HL-60/S4 (cell line): ENCODE results near the gene MARCHF10.

Experiments
- in situ Hi-C: fragments of 300-500 bp; cut with MboI; formaldehyde crosslinking; loops from 2 replicates; pipeline ENCODE4 v1.14.3; 2022; ENCODE audit warnings: low sequenced_read_pairs

The MARCHF10 gene

DNA sequence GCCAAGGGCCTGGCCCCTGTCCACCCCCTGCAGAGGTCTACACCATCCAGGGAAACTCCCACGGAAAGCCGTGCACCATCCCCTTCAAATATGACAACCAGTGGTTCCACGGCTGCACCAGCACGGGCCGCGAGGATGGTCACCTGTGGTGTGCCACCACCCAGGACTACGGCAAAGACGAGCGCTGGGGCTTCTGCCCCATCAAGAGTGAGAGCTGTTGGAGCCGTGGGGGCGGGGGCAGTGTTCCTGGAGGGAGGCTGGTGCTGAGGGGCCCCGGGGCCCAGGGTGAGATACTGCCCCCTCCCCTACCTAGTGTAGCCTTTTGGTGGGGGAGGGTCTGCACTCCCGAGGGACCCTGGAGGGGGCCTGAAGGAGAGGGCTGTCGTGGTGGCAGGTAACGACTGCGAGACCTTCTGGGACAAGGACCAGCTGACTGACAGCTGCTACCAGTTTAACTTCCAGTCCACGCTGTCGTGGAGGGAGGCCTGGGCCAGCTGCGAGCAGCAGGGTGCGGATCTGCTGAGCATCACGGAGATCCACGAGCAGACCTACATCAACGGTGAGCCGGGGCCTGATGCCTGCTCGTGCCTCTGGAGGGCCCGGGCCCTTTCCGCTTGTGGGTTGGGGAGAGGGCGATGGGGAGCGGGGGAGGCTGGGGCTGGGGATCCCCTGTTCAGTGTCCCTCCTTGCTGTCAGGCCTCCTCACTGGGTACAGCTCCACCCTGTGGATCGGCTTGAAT is 141.9 kb downstream of the MARCHF10 start:
- in situ Hi-C loops: no loop called here

DNA sequence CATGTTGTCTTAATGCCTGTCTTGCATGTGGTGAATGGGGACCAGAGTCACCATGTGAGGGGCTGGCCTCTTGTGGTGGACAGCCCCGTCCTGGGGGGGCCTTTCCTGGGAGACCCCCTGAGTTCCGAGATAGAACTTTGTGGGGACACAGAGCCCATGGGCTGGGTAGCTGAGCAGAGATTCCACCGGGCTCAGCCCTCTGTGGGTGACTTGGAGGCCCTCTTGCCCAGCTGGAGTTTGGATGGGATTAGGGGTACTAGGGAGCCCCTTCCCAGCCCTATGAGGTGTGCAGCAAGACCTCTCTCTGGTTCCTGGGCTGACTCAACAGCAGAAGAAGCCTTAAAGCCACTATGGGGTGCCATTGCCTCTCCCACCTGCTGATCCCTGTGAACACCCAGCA is 142.5 kb downstream of the MARCHF10 start:
- in situ Hi-C loops: no loop called here

DNA sequence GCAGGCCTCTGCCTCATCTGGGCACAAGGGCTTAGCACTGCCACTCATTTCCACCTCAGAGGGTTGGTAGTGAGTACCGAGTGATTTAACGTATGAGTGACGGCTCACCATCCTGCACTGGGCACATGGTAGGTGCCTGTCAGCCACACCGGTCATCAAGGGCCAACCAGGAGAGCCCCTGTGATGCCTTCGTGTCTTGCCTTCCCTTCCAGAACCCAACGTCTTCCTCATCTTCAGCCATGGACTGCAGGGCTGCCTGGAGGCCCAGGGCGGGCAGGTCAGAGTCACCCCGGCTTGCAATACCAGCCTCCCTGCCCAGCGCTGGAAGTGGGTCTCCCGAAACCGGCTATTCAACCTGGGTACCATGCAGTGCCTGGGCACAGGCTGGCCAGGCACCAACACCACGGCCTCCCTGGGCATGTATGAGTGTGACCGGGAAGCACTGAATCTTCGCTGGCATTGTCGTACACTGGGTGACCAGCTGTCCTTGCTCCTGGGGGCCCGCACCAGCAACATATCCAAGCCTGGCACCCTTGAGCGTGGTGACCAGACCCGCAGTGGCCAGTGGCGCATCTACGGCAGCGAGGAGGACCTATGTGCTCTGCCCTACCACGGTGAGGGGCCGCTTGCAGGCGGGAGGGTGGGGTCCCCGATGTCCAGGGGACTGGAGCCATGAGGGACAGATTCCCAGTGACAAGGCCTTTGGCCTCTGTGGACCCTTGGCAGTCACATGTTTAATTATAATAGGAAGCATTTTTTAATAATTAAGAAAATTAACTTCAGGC is 143.6 kb downstream of the MARCHF10 start:
- in situ Hi-C loops: no loop called here

DNA sequence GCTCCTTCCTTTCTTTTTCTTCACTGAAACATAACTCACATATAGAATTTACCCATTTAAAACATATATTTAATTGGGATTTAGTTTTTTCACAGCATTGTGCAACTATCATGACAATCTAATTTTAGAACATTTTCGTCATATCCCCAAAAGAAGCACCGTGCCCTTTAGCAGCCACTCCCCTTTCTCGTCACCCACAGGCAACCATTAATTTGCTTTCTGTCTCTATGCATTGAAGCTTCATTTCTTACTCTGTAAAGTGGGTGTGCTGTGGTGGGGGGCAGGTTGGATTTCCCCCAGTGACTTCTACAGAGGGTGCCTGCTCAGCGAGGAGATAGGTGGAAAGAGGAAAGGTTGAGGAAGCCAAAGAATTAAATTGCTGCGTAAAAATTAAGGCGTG is 144.8 kb downstream of the MARCHF10 start:
- in situ Hi-C loops: no loop called here

DNA sequence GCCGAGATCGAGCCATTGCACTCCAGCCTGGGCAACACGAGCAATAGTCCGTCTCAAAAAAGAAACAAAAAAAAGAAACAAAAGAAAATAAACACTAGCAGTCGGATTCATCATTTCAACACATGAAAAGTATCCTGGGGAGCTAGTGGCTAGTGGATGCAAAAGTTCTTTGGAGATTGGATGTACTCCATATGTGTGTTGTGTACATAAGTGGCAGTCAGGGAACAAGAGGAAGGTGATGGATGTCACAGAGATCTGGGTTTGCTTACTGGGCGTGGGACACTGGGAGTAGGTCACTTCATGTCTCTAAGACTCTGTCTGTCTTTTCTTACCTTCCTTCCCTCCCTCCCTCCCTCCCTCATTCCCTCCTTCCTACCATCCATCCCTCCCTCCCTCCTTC is 145.3 kb downstream of the MARCHF10 start:
- in situ Hi-C loops: no loop called here

DNA sequence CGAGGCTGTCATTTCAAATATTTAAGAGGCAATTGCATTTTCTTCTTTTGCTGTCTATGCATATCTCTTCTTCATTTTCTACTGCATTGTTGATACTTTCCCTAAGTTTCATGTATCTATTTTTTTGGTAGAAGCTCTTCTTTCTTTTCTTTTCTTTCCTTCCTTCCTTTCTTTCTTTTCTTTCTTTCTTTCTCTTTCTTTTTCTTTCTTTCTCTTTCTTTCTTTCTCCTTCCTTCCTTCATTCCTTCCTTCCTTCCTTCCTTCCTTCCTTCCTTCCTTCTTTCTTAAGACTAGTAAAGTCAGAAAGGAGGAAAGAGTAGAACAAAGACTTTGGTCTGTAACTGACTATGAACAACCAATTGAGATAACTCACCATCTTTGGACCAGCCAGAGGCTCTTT is 146.8 kb downstream of the MARCHF10 start:
- in situ Hi-C loops: no loop called here

DNA sequence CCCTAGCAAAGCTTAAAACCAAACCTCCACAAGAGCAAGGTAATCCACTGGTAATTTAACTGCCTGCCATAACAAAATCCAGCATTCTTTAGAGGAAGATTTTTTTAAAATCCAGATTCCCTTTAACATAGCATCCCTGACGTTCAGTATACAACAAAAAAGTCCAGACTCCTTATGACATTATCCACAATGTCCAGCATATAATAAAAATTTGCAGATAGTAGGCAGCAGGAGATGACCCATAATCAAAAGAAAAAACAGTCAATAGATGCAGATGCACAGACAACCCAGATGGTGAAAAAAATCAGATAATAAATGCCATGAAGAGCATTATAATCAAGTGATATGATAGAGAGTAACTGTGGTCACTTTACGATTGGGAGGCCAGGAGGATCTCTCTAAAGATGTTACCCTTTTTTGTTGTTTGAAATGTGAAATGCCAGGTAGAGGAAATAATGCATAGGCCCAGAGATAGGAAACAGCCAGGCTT is 147.4 kb downstream of the MARCHF10 start:
- in situ Hi-C loops: no loop called here

DNA sequence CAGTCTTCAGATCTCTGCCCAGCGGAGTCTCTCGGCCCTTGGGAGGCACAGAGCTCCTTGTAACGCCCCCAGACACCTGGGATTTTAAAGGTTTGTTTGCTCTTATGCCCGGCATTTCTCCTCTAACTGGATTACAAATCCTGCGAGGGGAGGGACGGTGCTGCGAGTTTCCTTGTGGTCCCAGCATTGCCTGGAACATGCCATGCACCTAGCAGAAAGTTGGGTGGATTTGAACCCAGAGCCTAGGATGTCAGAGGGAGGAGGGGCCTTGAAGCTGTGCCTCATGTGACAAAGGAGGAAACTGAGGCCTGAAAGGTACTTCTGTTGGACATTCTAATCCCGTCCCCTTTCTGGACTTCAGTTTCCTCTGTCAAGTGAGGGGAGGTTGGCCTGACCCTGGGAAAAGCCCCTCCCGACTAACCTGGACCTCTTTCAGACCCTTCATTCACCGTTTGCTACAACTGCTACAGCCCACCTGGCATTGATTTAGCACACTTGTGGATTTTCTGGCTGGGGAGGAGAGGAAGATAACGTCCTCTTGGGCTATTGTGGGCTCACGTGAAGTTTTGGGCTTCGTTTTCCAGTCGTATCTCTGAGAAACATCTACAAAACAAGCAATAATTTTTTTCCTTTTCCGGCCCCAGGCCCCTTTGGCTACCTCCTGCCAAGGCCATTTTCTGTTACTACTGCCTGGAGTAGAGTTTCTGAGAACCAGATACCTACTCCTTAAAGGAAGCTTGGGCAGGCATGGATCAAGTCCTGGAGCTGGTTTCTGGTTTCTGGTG is 149.8 kb downstream of the MARCHF10 start:
- in situ Hi-C loops: no loop called here

DNA sequence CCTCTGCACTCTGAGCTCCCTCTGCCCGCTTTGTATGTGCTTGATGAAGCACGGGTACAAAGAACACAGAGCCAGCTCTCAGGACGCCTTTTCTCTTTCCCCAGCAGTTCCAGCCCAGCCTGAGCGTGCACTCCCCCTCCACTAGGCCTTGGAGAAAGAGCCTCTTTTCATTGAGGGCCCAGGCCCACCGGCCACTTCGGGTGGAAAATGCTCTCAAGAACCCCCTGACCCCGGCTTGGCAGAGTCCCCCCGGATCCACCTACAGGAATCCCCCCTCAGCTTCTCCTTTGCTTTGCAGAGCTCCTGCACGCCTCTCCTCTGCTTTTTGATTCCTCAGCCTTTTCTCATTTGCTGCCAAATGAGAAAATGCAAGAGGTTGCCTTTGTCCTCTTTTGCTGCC is 150.4 kb downstream of the MARCHF10 start:
- in situ Hi-C loops: no loop called here

DNA sequence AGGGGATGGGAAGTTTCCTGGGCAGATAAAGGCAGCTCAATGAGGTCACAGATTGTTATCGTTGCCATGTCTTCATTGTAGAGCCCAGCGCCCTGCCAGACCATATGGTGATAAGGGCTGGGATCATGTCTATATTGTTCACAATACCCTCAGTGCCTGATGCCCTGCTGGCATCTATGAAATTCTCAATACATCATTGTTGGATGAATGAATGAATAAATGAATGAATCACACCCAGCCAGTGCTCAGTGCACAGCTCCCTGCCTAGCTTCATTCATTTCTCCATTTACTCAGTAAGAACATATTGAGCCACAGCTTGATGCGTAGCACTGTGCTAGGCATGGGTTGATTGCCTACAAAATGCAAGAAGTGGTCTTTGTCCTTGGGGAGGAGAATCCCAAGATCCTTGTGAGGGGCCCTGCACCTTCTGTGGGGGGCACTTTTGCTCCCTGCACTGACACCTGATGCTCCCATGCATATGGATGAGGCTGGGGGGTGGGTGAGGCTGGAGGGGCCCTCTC is 150.9 kb downstream of the MARCHF10 start:
- in situ Hi-C loops: no loop called here

DNA sequence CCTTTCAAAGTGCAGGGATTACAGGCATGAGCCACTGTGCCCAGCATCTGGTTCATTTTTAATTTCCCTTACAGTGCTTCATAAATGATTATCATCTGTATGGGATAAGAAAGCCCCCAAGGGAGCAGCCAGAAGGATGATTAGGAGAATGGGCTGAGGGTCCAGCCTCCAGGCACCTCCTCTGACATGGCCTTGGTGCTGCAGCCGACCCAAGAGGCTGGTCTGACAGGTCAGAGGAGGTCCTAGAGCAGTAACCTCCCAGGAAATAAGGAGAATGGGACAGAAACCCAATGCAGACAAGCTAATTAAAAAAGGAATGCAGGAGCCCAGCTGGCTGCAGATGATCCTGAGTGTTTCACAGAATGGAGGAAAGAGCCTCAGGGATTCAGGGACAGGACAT is 151.7 kb downstream of the MARCHF10 start:
- in situ Hi-C loops: no loop called here

DNA sequence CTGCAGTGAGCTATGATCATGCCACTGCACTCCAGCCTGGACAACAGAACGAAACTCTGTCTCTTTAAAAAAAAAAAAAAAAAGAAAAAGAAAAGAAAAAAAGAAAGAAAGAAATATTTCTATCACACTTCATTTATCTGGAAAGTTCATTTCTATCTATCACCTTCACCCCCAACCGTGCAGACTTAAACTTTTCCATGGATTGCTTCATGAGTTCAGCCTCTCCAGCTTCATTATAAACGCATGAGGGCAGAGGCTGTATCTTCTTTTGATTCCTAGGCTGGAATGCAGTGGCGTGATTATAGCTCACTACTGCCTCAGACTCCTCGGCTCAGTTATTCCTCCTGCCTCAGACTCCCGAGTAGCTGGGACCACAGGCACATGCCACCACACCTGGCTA is 152.5 kb downstream of the MARCHF10 start:
- in situ Hi-C loops: no loop called here

DNA sequence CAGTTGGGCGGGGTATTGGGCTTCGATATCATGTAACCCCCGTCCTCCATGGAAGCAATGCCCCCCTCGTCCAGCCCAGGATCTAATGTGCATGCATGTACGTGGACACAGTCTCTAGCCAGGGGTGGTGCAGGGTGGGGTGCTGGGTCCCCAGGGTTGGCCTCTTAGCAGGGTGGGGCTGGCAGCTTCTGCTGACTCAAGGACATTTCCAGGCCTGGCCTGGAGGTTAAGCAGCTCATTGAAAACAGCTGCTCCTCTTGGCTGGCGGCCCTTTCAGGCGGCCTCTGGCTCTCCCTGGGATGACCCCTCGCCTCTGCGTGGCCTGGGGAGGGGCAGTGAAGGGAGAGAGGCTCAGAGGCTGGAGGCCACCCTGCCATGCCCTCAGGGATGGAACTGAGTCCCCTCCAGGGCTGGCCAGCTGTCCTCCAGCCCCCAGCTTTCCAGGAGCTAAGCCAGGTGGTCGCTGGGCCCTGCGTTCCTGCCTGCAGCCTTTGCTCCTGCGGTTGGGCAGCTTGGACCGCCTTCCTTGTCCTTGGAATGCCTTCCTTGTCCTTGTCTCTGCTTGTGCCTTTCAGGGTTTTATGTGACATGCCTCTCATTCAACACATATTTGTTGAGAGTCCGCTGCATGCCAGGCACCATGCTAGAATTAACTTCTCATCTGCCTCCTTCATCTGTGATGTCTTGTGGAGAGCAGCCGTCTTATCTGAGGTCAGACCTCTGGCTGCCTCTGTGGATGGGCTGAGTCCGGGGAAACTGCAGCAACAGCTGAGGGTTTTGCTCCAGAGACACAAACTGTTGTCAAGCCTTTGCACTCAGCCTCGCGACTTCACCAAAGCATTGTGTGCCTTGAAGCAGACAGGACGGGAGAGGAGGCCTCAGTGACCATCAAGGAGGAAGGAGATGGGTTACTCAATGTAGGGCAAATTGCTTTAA is 154.0 kb downstream of the MARCHF10 start:
- in situ Hi-C loops: no loop called here

DNA sequence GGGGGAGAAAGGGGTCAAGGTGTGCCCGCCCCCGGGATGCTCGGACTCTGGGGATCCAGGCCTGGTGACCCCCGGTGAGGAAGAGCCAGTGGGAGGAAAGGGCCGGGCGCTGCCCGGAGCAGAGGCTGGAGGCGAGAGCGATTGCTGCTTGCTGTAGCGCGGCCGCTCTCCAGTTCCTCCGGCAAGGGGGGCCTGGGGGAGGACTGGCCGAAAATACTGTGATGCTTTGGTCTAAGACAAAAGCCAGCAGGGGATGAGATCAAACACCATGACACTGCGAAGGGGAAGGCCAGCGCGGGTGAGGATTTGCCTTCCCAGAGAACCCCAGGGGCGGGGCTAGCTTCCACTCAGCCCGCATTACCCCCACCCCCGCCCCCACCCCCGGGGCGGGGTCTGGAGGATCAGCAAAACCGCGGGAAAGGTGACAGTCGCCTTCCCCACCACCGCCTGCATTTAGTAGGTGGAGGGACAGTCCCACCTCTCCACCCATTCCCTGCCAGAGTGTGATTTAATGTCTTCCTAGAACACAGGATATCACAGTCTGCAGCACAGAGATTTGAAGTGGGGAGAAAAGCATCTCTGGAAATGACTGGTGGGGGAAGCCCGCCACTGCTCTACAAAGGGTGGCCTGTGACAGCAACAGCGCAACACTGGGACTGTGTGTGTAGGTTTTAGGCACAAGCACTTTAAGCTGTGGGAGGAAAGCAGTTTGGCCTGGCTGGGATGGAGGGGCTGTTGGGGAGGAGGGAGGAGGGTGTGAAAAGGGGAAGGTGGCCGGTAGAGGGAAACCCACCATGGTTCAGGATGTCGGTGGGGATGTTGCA is 154.9 kb downstream of the MARCHF10 start:
- in situ Hi-C loops: no loop called here

DNA sequence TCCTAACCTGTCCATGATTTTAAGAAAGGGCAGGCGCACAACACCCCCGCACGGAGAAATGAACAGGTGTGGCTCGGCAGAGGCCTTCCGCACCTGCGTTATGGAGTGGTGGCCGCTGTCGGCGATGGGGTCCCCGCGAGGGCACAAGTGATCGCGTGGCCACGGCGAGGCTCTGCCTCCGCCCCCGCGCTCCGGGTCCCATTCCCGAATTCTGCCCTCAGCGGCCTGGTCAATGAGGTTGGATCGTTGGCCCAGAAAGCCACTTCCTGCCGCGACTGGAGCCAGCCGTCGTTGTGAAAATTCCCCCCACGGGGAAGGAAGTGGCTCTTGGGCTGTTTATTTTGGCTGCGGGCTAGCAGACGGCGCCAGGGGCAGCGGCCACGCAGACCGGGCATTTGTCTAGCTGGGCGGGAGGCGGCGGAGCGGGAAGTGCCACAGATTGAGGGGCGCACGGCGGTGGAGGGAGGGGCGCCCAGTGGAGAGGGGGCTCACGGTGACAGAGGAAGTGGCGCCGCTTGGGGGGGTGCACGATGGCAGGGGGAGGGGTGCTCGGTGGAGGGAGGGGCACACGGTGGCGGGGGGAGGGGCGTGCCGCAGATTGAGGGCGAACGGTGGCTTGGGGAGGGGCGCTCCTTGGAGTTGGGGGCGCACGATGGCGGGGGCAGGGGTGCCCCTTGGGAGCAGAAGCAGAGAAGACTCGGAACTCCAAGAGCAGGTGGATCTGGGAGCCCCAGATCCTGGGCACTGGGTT is 155.7 kb downstream of the MARCHF10 start:
- in situ Hi-C loops: no loop called here
